Activated CD8-positive, alpha-beta memory T cell treated with anti-CD3 and anti-CD28 coated beads for 4 hours (primary cell): Measurements from ENCODE around the gene SYNDIG1L.

ENCODE experiments used
- DNase-seq, 2 donors: peaks; one replicate each; pipeline ENCODE4 v3.0.0-alpha.2; 2020; ENCODE audit warnings: low read depth in 2 of 2

Gene SYNDIG1L

DNA sequence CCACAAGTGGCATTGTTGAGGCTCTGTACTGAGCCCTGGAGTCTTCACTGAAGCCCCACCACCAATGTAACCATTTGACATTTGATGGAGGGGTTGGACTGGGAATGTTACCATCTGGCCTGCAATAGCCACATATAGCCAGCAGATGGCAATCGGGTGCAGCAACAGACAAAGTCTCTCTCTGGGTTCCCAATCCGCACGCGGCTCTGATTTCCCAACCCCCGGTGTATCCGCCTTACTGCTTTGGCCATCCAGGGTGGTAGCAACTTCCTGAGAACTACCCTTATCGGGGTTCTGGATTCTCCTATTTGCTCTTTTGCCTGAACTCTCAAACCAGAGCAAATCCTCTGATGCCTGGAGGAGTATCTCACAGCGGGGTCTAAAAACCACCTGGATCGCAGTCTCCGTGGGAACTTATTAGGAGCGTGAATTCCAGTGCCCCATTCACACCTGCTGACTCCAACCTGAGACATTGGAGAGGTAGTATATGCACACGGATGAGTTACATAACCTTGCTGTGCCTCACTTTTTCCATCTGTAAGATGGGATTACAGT, 63.6 kb downstream of the SYNDIG1L start:
- peak; percentile 18 to 38 for DNase-seq

DNA sequence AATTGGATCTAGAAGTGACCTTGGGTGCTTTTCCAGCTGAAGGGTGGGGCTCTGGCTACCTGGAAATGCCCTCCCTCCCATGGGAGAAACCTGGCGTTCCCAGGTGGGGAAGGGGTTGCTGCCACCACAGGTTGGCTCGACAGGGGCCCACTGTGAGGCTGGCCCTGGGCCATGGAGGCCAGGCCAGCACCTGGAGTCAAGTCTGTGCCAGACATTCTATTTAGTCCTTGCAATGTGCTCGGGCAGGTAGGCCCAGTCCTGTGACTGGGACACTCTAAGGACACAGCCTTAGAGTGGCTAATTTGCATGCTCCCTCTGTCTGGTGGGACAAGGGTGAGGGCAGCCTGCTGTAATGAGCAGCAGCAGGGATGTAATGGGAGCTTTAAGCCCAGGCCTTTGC, 65.8 kb downstream of the SYNDIG1L start:
- DNase-seq = no peak

DNA sequence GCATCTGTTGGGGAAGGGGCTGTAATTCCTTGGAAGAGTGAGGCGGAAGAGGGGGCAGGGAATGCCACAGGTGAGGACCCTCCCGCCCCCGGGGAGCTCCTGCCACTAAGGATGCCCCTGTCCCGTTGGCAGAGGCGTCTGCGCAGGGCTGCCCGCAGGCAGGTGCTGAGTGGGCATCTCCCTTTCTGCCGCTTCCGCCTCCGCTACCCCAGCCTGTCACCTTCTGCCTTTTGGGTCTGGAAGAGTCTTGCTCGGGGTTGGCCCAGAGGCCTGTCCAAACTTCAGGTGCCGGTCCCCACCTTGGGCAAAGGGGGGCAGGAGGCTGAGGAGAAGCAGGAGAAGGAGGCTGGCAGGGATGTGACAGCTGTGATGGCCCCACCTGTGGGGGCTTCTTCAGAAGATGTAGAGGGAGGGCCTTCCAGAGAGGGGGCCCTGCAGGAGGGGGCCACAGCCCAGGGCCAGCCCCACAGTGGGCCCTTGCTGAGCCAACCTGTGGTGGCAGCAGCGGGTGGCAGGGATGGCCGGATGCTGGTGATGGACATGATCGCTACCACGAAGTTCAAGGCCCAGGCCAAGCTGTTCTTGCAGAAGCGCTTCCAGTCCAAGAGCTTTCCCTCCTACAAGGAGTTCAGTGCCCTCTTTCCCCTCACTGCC, 67.7 kb downstream of the SYNDIG1L start:
- no peak for DNase-seq

DNA sequence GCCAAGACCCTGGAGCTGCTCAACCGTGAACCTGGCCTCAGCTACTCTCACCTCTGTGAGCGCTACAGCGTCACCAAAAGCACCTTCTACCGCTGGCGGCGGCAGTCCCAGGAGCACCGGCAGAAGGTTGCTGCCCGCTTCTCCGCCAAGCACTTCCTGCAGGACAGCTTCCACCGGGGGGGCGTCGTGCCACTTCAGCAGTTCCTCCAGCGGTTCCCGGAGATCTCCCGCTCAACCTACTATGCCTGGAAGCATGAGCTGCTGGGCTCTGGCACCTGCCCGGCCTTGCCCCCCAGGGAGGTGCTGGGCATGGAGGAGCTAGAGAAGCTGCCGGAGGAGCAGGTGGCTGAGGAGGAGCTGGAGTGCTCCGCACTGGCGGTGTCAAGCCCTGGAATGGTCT, 68.4 kb downstream of the SYNDIG1L start:
- DNase-seq = no peak

DNA sequence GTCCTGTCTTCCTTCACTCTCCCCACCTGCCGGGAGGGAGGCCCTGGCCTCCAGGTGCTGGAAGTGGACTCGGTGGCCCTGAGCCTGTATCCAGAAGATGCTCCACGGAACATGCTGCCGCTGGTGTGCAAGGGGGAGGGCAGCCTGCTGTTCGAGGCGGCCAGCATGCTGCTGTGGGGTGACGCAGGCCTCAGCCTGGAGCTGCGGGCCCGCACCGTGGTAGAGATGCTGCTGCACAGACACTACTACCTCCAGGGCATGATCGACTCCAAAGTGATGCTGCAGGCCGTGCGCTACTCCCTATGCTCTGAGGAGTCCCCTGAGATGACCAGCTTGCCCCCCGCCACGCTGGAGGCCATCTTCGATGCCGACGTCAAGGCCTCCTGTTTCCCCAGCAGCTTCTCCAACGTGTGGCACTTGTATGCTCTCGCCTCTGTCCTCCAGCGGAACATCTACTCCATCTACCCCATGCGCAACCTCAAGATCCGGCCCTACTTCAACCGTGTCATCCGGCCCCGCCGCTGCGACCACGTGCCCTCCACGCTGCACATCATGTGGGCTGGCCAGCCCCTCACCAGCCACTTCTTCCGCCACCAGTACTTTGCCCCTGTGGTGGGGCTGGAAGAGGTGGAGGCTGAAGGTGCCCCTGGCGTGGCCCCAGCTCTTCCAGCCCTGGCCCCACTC, 69.0 kb downstream of the SYNDIG1L start:
- DNase-seq = no peak
